Camera-type eye (tissue), 1 donor: ENCODE measurements around the gene SPAST. TPM values are rescaled to one million over a fixed set of nuclear protein-coding genes. Genes with fewer than 3 reads are reported as not detected.

Experiments used
- total RNA-seq: library from RNA; depleted of rRNA; stranded (reverse); fragments of >200 nt; gene quantifications from one replicate; pipeline ENCODE4 v1.2.3, GENCODE V29; 2014

Gene SPAST, protein sequence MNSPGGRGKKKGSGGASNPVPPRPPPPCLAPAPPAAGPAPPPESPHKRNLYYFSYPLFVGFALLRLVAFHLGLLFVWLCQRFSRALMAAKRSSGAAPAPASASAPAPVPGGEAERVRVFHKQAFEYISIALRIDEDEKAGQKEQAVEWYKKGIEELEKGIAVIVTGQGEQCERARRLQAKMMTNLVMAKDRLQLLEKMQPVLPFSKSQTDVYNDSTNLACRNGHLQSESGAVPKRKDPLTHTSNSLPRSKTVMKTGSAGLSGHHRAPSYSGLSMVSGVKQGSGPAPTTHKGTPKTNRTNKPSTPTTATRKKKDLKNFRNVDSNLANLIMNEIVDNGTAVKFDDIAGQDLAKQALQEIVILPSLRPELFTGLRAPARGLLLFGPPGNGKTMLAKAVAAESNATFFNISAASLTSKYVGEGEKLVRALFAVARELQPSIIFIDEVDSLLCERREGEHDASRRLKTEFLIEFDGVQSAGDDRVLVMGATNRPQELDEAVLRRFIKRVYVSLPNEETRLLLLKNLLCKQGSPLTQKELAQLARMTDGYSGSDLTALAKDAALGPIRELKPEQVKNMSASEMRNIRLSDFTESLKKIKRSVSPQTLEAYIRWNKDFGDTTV
- 60.7 TPM for total RNA-seq

DNA sequence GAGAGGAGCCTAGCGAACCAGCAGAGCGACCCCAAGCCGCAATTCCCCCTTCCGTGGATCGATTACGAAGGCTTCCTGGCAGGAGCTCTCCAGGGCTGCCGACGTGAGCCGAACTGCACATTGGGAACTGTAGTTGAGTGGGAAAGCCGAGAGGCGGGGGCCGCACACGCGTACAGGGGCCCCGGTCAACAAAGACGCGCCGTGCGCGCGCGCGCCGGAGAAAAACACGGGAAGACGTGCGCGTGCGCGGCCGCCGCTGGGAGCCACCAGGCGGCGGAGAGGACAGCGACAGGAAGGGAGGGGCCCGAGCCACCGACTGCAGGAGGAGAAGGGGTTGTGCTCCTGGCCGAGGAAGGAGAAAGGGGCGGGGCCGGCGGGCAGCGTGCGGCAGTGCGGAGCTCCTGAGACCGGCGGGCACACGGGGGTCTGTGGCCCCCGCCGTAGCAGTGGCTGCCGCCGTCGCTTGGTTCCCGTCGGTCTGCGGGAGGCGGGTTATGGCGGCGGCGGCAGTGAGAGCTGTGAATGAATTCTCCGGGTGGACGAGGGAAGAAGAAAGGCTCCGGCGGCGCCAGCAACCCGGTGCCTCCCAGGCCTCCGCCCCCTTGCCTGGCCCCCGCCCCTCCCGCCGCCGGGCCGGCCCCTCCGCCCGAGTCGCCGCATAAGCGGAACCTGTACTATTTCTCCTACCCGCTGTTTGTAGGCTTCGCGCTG lies at the start of gene SPAST:
Gene SPAST, plus strand, starts transcription at position 247 of the 711 bp plus-strand sequence. Its CDS starts 276 bp downstream, at position 523.

DNA sequence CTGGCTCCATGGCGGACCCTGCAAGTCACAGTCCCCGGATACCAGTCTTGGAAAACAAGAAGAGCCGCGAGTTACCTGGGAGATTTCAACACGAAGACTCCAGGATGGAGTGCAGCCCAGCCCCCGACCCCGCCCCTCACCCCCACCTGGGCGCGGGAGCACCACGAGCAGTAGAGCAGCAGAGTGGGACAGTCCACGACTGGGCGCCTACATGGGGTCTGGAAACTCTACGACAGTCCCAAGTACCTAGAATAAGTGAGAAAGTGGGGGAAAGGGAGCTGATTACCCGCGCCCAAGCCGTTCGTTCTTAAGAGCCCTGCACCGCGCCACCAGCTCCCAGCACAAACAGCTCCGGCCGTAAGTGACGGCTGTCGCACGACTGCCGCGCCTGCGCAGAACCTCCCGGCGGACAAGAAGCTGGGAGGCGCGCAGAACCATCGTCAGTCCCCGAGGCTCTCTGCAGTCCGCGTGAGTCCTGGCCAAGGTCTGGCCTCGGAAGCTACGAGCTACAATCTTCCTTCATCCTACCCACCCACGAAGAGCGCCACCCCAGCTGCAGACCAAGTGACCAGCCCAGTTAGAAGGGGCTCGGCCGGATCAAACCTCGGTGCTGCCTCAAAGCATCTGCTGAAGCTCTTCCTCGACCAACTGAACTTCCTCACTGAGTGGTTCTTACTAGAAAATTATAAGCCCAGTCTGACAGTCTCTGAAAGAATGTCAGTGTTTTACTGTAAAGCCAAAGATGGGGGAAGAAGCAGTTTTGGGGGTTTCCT lies 23.7 kb upstream of the SPAST start, which contains the start of gene DPY30:
Gene DPY30, minus strand, starts transcription at position 359 of the 773 bp plus-strand sequence. Its CDS starts 349 bp downstream, at position 10.

Other genes starting within 250 kb of the SPAST start
- gene MEMO1, start 52.5 kb upstream of the SPAST start, total RNA-seq, result 36.6 TPM
- 66.6 TPM for gene DPY30, start 23.8 kb upstream of the SPAST start, total RNA-seq
- gene SLC30A6, start 102.3 kb downstream of the SPAST start, total RNA-seq, result 33.8 TPM
- 0.11 TPM for gene NLRC4, start 201.3 kb downstream of the SPAST start, total RNA-seq
- gene YIPF4, start 214.3 kb downstream of the SPAST start, total RNA-seq, result 62.9 TPM